ENCODE data around the gene ADCK1. TPM values are rescaled to one million over a fixed set of nuclear protein-coding genes. Genes with fewer than 3 reads are reported as not detected.
"Not testable (repeated sequence)": the region's sequence is repeated elsewhere in the genome, so short reads cannot be mapped to it uniquely, and the experiment has no call there.

The ADCK1 gene
- total RNA-seq (ENCODE audit: insufficient read depth, low replicate concordance), result 4.3 TPM

GRCh38 chr14:77799863-77800730, at the start of gene ADCK1:
Gene ADCK1 (plus strand): TSS chr14:77800109. CDS start chr14:77818979, 18,870 bp downstream.
- peak; percentile 85 for DNase-seq (ENCODE audit: low spot score)

- DNase-seq (ENCODE audit: low spot score), result no peak
These were observed 47.6 kb upstream of the ADCK1 start for GRCh38 chr14:77752266-77752665.

- DNase-seq (ENCODE audit: low spot score), result peak; percentile 0
These were observed 47.0 kb upstream of the ADCK1 start for GRCh38 chr14:77752799-77753516.

GRCh38 chr14:77760381-77761204, 39.3 kb upstream of the ADCK1 start, which contains the start of gene SNW1:
Gene SNW1 (minus strand): TSS chr14:77761156. CDS start chr14:77761127, 29 bp downstream.
- DNase-seq (ENCODE audit: low spot score), result peak; percentile 98

GRCh38 chr14:77761205-77761931, 38.5 kb upstream of the ADCK1 start:
- DNase-seq (ENCODE audit: low spot score), result no peak

- DNase-seq (ENCODE audit: low spot score), result no peak
These were observed 36.6 kb upstream of the ADCK1 start for GRCh38 chr14:77763316-77763715.

- DNase-seq (ENCODE audit: low spot score), result no peak
These were observed 35.9 kb upstream of the ADCK1 start for GRCh38 chr14:77763978-77764377.

GRCh38 chr14:77768442-77769069, 31.4 kb upstream of the ADCK1 start:
- DNase-seq (ENCODE audit: low spot score), result not testable (repeated sequence)

- DNase-seq (ENCODE audit: low spot score), result not testable (repeated sequence)
These were observed 25.9 kb upstream of the ADCK1 start for GRCh38 chr14:77773966-77774365.

- no peak for DNase-seq (ENCODE audit: low spot score)
These were observed 17.7 kb upstream of the ADCK1 start for GRCh38 chr14:77782202-77782601.

GRCh38 chr14:77786148-77786547, 13.8 kb upstream of the ADCK1 start:
- no peak for DNase-seq (ENCODE audit: low spot score)

GRCh38 chr14:77790566-77791224, 9.2 kb upstream of the ADCK1 start:
- no peak for DNase-seq (ENCODE audit: low spot score)

- no peak for DNase-seq (ENCODE audit: low spot score)
These were observed 8.7 kb upstream of the ADCK1 start for GRCh38 chr14:77791225-77791600.

GRCh38 chr14:77793255-77793654, 6.7 kb upstream of the ADCK1 start:
- DNase-seq (ENCODE audit: low spot score), result not testable (repeated sequence)

- no peak for DNase-seq (ENCODE audit: low spot score)
These were observed 5.6 kb upstream of the ADCK1 start for GRCh38 chr14:77794357-77794756.

GRCh38 chr14:77799456-77799855, 453 bp upstream of the ADCK1 start:
- DNase-seq (ENCODE audit: low spot score), result not testable (repeated sequence)

- no peak for DNase-seq (ENCODE audit: low spot score)
These were observed 905 bp downstream of the ADCK1 start for GRCh38 chr14:77800814-77801213.

- no peak for DNase-seq (ENCODE audit: low spot score)
These were observed 4.7 kb downstream of the ADCK1 start for GRCh38 chr14:77804592-77804991.

GRCh38 chr14:77805706-77806105, 5.8 kb downstream of the ADCK1 start:
- no peak for DNase-seq (ENCODE audit: low spot score)

GRCh38 chr14:77808250-77808649, 8.3 kb downstream of the ADCK1 start:
- no peak for DNase-seq (ENCODE audit: low spot score)

Data from umbilical cord (tissue), 2 donors.